ENCODE measurements around the gene RPL3.
"Not testable (repeated sequence)": the region's sequence is repeated elsewhere in the genome, so short reads cannot be mapped to it uniquely, and the experiment has no call there.

DNA sequence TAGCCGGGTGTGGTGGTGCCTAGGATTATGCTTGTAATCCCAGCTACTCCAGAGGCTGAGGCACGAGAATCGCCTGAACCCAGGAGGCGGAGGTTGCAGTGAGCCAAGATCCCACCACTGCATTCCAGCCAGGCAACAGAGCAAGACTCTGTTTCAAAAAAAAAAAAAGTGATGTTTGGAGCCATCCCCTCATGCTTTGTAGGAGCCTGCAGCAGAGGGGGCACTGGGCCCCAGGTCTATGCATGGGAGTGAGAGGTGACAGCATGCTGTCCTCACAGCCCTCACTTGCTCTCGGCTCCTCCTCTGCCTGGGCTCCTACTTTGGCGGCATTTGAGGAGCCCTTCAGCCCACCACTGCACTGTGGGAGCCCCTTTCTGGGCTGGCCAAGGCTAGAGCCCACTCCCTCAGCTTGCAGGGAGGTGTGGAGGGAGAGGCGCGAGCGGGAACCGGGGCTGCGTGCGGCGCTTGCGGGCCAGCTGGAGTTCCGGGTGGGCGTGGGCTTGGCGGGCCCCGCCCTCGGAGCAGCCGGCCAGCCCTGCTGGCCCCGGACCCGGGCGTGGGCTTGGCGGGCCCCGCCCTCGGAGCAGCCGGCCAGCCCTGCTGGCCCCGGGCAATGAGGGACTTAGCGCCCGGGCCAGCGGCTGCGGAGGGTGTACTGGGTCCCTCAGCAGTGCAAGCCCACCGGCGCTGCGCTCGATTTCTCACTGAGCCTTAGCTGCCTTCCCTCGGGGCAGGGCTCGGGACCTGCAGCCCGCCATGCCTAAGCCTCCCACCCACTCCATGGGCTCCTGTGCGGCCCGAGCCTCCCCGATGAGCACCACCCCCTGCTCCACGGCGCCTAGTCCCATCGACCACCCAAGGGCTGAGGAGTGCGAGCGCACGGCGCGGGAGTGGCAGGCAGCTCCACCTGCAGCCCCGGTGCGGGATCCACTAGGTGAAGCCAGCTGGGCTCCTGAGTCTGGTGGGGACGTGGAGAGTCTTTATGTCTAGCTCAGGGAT, 38.0 kb upstream of the RPL3 start:
- TF ChIP-seq, protein P1, sequence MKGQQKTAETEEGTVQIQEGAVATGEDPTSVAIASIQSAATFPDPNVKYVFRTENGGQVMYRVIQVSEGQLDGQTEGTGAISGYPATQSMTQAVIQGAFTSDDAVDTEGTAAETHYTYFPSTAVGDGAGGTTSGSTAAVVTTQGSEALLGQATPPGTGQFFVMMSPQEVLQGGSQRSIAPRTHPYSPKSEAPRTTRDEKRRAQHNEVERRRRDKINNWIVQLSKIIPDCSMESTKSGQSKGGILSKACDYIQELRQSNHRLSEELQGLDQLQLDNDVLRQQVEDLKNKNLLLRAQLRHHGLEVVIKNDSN (CRISPR knock-in tag; IDR thresholded peaks at IDR 0.05), result not testable (repeated sequence)
- TF ChIP-seq, protein P2, sequence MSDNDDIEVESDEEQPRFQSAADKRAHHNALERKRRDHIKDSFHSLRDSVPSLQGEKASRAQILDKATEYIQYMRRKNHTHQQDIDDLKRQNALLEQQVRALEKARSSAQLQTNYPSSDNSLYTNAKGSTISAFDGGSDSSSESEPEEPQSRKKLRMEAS (CRISPR knock-in tag; IDR thresholded peaks at IDR 0.05), result not testable (repeated sequence)
- TF ChIP-seq, protein P3, sequence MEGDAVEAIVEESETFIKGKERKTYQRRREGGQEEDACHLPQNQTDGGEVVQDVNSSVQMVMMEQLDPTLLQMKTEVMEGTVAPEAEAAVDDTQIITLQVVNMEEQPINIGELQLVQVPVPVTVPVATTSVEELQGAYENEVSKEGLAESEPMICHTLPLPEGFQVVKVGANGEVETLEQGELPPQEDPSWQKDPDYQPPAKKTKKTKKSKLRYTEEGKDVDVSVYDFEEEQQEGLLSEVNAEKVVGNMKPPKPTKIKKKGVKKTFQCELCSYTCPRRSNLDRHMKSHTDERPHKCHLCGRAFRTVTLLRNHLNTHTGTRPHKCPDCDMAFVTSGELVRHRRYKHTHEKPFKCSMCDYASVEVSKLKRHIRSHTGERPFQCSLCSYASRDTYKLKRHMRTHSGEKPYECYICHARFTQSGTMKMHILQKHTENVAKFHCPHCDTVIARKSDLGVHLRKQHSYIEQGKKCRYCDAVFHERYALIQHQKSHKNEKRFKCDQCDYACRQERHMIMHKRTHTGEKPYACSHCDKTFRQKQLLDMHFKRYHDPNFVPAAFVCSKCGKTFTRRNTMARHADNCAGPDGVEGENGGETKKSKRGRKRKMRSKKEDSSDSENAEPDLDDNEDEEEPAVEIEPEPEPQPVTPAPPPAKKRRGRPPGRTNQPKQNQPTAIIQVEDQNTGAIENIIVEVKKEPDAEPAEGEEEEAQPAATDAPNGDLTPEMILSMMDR (IDR thresholded peaks at IDR 0.05), result not testable (repeated sequence)
- TF ChIP-seq, protein P4, sequence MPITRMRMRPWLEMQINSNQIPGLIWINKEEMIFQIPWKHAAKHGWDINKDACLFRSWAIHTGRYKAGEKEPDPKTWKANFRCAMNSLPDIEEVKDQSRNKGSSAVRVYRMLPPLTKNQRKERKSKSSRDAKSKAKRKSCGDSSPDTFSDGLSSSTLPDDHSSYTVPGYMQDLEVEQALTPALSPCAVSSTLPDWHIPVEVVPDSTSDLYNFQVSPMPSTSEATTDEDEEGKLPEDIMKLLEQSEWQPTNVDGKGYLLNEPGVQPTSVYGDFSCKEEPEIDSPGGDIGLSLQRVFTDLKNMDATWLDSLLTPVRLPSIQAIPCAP (CRISPR knock-in tag; IDR thresholded peaks at IDR 0.05), result not testable (repeated sequence)
- not testable (repeated sequence) for TF ChIP-seq JUN (CRISPR knock-in tag; IDR thresholded peaks at IDR 0.05); SP1 (CRISPR knock-in tag; conservative IDR thresholded peaks at IDR 0.05); CREB1 (CRISPR knock-in tag; IDR thresholded peaks at IDR 0.05)
